GM12874 (cell line): Measurements from ENCODE around the gene ZNF236.

ENCODE experiments used
- TF ChIP-seq, protein P1 (sequence below): IDR thresholded peaks from 2 replicates; pipeline ENCODE4 v1.5.1; 2011; ENCODE audit warnings: low read depth, mild to moderate bottlenecking, control low read depth, low read length, moderate library complexity; ENCODE audit not compliant: insufficient read depth

The ZNF236 gene

GRCh38 chr18:76928179-76928868 is 106.0 kb downstream of the ZNF236 start:
- TF ChIP-seq, protein P1, sequence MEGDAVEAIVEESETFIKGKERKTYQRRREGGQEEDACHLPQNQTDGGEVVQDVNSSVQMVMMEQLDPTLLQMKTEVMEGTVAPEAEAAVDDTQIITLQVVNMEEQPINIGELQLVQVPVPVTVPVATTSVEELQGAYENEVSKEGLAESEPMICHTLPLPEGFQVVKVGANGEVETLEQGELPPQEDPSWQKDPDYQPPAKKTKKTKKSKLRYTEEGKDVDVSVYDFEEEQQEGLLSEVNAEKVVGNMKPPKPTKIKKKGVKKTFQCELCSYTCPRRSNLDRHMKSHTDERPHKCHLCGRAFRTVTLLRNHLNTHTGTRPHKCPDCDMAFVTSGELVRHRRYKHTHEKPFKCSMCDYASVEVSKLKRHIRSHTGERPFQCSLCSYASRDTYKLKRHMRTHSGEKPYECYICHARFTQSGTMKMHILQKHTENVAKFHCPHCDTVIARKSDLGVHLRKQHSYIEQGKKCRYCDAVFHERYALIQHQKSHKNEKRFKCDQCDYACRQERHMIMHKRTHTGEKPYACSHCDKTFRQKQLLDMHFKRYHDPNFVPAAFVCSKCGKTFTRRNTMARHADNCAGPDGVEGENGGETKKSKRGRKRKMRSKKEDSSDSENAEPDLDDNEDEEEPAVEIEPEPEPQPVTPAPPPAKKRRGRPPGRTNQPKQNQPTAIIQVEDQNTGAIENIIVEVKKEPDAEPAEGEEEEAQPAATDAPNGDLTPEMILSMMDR, result no peak

- TF ChIP-seq, protein P1, result no peak
Measured at GRCh38 chr18:76931171-76931570, 108.8 kb downstream of the ZNF236 start.

DNA sequence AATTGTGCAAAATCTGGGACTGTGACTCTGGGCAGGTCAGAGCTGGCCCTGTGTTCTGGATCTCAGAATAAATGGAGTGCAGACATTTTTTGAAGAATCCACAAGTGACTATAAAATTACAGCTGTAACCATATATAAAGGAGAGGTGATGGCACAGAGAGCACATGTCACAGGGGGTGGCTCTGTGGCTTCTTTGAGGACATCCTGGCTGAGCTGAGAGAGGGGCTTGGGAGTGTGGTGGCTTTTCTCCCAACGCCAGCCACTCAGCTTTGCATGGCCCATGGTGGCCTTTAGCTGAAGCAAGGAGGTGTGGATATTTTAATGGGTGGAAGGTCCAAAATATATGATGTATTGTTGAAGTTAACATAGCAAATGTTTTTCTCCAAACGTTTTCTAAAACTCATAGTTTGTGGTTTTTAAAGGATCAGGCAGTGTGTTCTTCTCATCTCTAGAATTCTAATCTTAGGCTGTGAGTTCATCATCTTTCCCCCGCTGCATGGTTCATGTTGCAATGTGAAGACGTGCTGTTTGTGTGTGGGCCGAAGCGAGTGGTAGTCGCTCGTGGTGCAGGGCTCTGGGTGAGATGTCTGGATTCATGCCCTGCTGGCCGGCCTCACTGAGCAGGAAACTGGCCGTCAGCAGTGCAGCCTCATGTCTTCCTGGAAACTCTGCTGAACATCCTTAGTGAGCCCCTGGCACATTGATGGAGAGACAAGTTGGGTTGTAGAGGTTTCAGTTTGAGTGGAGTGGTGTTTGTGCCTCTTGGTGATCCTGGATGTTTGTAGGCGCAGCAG is 109.9 kb downstream of the ZNF236 start:
- TF ChIP-seq, protein P1, result no peak

GRCh38 chr18:76935722-76936337 is 113.5 kb downstream of the ZNF236 start:
- TF ChIP-seq, protein P1, result no peak

- TF ChIP-seq, protein P1, result no peak
Measured at GRCh38 chr18:76936877-76937276, 114.5 kb downstream of the ZNF236 start.

GRCh38 chr18:76937597-76937996 is 115.2 kb downstream of the ZNF236 start:
- TF ChIP-seq, protein P1, result no peak

DNA sequence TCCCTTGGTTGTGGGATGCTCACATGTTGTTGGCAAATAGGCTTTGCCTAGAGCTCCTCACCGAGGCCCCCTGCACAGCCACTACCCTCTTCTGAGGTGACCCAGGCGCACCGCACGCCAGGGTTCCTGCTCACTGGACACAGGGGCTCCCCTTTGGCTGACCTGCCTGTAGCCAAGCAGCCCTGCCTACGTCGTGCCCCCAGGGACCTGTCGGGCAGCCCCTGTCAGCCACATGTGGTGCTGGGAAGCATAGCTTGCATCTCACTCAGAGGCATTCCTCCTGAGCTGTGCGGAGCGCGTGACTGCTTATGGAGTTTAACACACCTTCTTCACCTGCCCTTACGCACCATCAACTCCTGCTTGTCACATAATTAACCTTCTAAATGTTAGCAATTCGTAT is 116.3 kb downstream of the ZNF236 start:
- TF ChIP-seq, protein P1, result no peak
